SK-N-DZ (cell line): ENCODE measurements around the gene EFNA5.

Experiments used
- DNase-seq: peaks from one replicate; pipeline ENCODE4 v3.0.0-alpha.2; 2015; ENCODE audit warnings: low spot score

Gene EFNA5

GRCh38 chr5:107604146-107604910 is 66.4 kb downstream of the EFNA5 start:
- no peak for DNase-seq

- no peak for DNase-seq
These were observed 67.4 kb downstream of the EFNA5 start for GRCh38 chr5:107603349-107603748.

DNA sequence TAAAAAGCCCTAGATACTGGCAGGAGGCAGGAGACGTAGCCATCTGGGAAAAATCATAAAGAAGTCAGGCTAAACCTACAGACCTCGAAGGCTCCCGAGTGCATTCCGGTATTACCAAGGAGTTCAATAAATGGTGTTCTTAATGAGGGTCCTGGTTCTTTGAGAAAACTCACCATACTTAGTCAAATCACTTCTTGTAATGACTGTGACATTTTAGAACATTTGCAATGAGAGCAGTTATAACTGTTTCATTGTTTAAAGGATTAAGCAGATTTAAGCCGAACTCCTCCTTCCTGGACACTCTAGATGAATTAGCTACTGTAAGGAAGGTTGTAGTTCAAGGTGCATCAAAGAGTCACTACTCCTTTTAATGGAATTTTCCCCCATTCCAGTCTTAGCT is 67.8 kb downstream of the EFNA5 start:
- no peak for DNase-seq

GRCh38 chr5:107601076-107601475 is 69.7 kb downstream of the EFNA5 start:
- no peak for DNase-seq

DNA sequence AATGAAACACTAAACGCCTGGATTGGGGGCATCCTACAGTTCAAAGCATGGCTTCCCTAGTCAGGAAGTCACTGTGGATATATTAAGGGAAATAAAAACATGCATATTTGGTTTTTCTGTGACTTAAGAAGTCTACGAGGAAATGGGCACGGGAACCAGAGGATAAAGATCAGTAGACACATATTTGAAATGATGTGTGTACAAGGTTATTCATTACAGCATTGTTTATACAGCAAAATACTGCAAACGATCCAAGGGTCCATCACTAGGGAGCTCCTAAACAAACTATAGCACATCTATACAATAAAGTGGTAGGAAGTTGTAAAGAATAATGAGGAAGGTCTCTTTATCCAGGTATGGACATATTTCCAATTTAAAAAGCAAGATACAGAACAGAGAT is 71.8 kb downstream of the EFNA5 start:
- no peak for DNase-seq

DNA sequence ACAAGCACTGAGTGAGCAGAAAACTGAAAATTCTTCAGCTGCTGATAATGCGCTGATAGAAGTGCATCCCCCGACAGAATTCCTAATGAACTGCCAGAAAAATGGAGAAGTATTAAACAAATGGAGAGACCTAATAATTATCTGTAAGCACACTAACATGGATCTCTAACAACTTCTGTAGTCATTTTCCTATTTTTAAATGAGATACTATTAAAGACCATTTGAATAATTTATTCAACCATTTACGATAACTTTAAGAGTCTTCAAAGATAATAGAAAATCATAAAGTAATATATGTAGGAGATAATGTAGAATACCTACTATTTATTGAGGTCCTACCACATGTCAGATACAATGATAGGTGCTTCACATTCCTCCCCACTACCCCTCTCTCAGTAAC is 72.9 kb downstream of the EFNA5 start:
- no peak for DNase-seq

DNA sequence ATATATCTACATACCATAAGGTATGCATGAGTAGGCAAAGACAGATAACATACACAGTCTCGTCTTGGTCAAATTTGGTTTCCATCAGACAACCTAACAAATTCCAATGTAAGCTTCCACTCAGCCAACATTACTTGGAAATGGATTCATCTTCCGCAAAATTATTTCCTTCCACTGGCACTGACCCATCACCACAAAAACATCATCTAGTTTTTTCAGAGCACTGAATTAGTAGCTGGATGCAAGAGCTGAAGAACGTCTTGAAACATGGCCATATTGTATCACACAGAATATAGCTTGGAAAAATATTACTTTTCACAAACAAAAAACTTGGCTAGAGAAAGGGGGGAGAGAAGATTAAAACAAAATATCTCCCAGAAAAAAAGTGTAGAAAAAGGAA is 73.5 kb downstream of the EFNA5 start:
- DNase-seq: no peak

- DNase-seq: no peak
These were observed 76.3 kb downstream of the EFNA5 start for GRCh38 chr5:107594253-107595045.

- peak; percentile 89 for DNase-seq
These were observed 77.7 kb downstream of the EFNA5 start for GRCh38 chr5:107593009-107593408.

DNA sequence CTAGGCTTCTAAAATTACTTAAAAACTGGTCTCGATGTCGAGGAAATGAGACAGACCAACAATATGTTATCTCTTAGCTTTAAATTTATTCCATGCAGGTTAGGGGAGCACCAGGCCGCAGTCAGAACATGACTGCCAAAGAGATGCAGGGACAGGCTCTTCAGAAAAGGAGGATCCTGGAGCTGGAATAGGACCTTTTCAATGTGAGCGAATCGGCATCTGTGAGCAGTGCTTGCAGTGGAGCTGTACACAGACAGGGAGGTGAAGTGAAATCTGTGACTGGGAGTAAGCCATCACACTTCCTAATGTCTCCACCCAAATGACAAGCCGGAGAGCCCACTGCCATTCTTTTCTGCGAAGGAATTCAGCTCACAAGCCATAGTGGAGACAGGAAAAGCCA is 78.2 kb downstream of the EFNA5 start:
- peak; percentile 63 for DNase-seq

GRCh38 chr5:107590686-107591085 is 80.1 kb downstream of the EFNA5 start:
- no peak for DNase-seq

DNA sequence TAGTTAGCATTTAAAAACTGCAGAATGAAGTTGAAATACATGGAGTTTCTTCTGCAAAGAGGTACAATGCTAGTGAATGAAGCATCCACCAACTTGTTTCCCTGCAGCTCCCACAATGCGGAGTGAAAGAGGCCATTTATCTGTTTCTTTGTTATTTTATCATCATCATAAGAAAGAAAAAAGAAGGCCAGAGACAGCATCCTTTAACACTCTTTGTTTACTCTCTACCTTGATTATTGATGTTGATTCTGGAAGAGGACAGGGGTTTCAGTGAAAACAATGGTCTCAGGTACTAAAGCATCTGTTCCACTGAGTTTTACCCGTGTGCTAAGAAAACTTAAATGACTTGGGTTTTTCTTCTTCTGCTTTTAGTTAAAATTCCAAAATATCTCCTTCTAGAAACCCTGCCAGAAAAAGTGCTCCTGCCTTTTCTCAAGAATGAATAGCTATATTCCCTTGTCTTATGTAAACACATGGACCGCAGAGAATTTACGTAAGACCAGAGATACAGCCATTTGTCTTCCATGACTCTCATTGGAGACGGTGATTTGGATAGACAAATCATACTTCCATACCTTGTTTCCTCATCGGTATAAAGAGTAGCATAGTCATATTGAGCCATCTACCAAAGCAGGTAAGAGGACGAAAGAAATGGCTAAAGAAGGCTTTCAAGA is 81.1 kb downstream of the EFNA5 start:
- DNase-seq: no peak

- no peak for DNase-seq
These were observed 88.1 kb downstream of the EFNA5 start for GRCh38 chr5:107582625-107583024.

GRCh38 chr5:107580889-107581820 is 89.6 kb downstream of the EFNA5 start:
- no peak for DNase-seq

GRCh38 chr5:107578051-107578635 is 92.6 kb downstream of the EFNA5 start:
- DNase-seq: no peak

GRCh38 chr5:107577394-107577950 is 93.3 kb downstream of the EFNA5 start:
- no peak for DNase-seq

GRCh38 chr5:107576736-107577393 is 93.9 kb downstream of the EFNA5 start:
- DNase-seq: no peak

DNA sequence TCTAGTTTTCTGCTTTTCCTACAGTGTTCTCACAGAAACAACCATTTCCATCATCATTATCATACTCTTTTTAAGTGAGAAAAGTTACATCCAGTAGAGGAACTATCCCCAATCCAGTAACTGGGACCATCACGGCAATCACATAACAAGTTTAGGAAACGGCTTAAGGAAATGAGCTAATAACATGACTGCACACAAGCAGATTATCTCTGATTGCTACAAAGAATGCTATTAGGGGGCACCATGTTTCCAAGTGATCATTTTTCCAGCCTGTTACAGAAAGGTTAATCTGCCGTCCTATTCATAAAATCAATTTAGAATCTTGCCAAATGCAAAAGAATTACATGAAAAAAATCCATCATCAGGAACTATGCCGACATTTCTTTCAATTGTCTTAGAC is 94.6 kb downstream of the EFNA5 start:
- no peak for DNase-seq

GRCh38 chr5:107574287-107574686 is 96.5 kb downstream of the EFNA5 start:
- no peak for DNase-seq

DNA sequence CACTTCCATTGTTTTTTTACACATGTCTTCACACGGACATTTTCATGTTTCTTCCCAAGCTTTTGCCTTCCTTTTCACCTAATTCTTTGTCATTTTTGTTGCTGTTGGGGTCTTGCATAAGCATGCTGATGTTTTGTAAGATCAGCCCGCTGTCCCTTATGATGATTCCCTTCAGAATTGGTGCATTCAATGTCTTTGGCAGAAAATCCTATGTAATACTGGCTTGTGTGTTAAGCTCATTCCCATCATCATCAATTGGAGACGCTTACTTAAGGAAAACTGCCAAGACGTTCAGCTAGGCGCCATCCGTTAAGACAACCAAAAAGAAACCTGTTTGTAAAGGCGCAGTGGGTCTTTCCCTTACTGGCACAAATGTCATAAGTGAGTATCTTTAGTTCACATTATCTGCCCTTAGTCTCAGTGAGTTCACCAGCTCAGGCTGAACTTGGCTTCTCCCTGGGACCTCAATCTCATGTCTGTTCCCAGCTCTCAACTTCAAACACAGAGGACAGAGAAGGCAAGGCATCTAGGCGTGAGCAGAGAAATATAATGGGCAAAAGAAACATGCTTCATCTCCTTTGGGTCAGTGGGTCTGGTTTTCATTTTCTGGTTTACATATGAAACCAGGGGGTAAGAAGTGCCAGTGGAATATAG is 97.9 kb downstream of the EFNA5 start:
- no peak for DNase-seq
